ENCODE data around the gene ARGLU1.
"Not testable (repeated sequence)": the region's sequence is repeated elsewhere in the genome, so short reads cannot be mapped to it uniquely, and the experiment has no call there.

Gene ARGLU1, protein sequence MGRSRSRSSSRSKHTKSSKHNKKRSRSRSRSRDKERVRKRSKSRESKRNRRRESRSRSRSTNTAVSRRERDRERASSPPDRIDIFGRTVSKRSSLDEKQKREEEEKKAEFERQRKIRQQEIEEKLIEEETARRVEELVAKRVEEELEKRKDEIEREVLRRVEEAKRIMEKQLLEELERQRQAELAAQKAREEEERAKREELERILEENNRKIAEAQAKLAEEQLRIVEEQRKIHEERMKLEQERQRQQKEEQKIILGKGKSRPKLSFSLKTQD

DNA sequence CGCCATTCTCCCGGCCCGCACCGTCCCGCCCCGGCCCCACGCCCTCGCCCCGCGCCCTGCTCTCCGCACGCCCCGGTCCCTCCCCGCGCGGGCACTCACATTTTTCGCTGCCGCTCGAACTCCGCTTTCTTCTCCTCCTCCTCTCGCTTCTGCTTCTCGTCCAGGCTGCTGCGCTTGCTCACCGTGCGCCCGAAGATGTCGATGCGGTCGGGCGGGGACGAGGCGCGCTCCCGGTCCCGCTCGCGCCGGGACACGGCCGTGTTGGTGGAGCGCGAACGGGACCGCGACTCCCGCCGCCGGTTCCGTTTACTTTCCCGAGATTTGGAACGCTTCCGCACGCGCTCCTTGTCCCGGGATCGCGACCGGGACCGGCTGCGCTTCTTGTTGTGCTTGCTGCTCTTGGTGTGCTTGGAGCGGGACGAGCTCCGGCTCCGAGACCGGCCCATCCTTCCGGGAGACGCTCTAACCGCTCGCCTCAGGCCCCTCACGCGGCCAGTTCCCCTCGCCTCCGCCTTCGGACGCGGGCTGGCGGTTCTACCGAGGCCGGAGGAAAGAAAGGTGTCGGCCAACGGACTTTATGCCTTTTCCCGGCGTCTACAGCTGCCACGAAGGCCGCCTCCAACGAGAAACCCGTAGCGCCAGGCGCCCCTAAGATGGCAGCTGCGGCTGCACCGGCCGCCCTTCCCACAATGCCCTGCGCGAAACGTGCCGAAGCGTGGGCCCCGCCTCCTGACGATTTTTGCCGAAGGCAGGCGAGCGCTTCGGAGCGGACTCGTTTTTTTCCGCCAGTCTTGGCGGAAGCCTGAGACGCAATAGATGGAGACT lies at the start of gene ARGLU1:
Gene ARGLU1 (minus strand): TSS at position 664 of the 825 bp plus-strand sequence. CDS start 218 bp downstream, at position 446.
- DNase-seq, result peak; percentile 90

DNA sequence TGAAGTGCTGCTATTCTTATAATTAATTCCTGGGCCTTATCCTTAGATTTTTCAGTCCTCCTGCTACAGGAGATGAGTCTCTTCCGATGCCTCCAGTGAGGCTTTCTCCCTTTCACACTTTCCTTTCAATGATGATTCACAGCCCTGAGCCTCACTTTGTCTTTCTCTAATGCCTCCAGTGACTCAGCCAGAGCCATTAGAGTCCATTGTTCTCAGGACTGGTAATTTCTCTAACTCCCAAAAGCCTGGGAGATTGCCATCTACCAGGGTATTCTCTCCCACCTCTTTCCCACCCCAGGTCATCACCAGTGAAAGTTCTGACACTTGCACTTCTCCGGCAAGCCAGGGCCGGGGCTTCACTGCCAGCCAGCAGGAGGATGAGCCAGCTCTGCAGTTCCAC lies 49.6 kb upstream of the ARGLU1 start:
- DNase-seq, result peak; percentile 12

DNA sequence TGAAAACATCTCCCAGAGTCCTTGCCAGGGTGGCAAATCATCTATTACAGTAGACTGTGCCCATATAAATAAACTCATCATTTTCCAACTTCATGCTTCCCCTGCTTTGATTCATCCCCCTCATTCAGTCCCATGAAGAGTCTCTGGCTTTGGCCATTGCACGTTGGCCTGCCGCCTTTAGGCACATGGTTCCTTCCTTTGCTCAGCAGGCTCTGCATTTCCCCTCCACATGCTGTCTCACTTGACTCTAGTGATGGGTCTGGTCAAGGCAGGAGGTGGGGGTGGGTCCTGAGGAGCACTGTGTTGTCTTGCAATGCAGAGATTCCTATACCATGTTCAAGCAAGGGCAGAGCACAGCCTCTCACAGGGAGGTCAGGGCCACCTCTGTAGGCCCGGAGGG lies 48.8 kb upstream of the ARGLU1 start:
- DNase-seq, result no peak

DNA sequence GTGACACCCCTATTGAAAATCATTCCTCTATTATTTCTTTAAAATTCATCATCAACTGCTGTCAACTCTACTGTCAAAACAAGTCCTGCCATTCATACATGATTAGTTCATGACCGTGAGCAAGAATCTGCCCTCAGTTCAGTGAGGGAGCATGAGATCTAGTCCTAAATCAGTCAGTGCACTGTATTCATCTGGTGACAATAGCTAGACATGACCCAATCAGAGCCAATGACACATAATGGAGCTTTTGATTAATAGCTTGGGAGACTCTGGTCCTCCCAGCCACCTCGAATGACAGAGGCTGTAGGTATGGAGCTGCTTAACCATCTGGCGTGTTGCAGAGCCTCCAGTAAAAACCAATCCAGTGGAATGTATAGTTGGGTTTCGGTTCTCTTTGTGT lies 46.9 kb upstream of the ARGLU1 start:
- no peak for DNase-seq

DNA sequence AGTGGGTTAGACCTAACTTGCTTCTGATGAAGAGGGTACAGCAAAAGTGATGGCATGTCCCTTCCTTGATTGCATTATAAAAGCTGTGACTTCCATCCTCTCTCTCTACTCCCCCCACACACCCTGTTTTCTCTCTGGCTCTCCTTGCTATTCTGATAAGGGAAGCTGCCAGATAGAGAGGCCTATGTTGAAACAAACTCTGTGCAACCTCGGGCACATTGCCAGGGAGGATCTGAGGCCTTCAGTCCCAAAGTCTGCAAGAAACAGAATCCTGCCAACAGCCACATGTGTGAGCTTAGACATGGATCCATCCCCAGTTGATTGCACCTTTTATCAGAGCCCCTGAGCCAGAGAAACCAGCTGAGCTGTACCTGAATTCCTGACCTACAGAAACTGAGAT lies 44.8 kb upstream of the ARGLU1 start:
- DNase-seq, result no peak

DNA sequence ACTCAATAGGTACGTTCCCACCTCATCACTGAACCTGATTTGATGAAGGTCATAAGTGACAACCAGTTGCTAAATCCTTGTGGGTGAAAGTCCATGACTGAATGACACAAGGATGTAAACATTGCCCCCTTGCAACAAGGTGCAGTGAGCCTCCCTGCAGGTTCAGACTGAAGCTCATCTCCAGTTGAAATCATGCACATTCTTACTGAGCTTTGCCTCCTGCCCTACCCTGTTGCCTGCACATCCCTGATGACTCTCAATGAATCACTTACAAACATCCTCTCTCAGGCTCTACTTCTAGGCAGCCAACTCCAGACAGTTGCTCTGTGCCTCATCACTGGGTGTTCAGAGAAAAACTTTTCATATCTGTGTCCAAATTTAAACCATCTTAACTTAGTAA lies 42.5 kb upstream of the ARGLU1 start:
- peak; percentile 67 for DNase-seq

DNA sequence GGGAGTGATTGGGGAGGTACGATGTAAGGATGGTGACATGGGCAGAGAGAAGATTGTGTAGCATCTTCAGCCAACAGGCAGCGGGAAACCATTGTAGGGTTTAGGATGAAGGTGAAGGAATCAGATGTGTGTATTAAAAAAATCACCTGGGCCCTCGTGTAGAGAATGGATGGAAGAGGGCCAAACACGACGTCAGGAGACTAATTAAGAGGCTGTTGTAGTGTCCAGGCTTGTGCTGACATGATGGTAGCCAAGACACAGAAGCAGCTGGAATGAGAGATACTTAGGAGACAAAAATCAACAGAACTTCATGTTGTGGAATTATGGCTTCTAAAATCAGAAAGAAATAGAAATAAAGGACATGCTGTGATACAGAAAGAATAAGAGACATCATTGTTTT lies 41.2 kb upstream of the ARGLU1 start:
- no peak for DNase-seq

DNA sequence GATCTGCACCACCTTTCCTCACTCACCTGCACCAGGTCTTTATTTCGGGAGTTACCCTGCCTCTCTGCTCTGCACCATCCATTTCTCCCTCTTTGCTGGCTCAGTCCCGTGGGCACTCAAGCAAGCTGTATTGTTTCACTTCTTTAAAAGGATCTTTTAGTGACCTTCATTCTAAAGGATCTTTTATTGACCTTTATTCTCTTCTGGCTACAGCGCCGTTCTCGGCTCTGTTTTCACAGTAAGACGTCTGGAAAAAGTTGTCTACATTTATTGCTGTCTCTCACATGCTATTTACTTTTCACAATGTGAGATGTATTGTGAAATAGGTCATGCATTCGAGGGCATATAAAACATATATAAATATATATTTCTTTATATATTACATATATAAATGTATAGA lies 35.6 kb upstream of the ARGLU1 start:
- no peak for DNase-seq

DNA sequence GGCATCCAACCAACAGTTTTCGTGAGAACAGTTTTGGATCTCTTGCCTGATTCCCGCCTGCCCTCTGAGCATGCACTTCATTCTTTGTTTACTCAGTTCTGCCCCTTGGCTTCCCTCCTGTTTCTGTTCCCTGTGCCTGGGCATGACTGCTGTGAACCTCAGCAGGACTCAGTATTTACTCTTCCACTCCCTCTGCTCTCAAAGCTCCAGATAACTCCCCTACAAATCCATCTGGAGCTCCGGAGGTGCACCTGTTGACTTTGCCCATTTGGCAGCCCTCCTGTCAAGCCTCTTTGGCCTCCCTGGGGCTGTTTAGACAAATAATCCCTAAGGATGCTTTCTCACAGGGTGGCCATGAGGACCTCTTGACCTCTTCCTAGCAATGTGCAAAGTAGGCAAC lies 34.2 kb upstream of the ARGLU1 start:
- DNase-seq, result no peak

DNA sequence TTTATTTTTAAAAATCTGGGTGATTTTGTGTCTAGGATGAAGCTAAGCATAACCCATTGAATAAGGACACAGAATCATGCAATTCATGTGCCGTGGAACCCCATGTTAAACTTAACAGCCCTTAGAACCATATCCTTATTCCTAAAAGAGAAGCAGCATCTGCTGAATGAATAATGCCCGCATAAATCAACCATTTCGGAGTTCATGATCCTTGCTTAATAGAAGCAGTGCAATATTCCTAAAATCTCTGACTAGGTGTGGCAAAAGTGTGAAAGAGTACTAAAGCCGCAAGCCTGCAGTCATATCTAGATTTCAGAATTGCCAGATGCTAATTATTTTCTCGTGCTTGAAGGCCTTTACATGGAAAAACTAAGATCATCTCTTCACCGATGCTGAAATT lies 33.6 kb upstream of the ARGLU1 start:
- DNase-seq, result no peak

DNA sequence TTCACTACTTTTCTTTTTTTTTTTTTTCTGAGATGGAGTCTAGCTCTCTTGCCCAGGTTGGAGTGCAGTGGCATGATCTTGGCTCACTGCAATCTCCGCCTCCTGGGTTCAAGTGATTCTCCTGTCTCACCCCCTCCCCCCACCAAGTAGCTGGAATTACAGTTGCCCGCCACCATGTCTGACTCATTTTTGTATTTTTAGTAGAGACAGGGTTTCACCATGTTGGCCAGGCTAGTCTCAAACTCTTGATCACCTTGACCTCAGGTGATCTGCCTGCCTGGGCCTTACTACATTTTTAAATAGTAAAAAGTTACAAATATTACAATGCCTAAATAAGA lies 32.8 kb upstream of the ARGLU1 start:
- not testable (repeated sequence) for DNase-seq

DNA sequence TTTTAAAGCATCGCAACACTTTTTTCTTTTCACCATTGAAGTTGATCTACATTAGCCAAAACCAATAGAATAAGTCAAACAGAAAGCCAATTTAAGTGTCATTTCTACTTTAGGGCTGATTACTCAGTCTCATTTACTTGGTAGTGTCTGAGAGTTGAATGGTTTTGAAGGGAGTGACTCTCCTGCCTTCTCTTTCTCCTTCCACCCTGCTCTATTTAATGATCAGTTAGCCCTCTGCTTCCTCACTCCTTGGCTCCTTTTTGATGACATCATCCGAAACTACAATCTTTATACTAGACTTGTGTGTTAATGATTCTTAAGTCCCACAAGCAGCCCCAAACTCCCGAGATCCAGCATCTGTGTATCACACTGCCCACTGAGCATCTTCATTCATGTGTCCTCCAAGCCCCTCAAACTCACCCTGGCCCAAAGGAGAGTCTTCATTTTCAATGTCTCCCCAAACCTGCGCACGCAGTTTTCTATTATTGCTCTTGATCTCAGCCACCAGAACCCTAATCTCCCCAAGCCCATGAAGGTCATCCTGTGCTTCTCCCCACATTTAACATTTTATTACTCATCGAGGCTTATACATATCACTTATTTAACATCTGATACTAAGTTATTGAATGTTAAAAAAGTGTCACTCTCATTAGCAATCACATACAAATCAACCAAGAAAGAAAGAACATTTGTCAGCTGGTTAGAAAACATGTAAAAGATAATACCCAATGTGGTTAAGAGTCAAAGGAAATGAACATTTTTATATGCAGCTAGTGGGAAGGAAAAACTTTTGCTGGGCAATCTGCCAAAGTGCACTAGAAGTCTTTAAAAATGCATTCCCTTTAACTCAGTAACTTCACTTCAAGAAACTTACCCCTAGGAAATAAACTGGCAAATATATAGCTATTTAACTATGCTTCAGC lies 32.2 kb upstream of the ARGLU1 start:
- DNase-seq, result peak; percentile 24

DNA sequence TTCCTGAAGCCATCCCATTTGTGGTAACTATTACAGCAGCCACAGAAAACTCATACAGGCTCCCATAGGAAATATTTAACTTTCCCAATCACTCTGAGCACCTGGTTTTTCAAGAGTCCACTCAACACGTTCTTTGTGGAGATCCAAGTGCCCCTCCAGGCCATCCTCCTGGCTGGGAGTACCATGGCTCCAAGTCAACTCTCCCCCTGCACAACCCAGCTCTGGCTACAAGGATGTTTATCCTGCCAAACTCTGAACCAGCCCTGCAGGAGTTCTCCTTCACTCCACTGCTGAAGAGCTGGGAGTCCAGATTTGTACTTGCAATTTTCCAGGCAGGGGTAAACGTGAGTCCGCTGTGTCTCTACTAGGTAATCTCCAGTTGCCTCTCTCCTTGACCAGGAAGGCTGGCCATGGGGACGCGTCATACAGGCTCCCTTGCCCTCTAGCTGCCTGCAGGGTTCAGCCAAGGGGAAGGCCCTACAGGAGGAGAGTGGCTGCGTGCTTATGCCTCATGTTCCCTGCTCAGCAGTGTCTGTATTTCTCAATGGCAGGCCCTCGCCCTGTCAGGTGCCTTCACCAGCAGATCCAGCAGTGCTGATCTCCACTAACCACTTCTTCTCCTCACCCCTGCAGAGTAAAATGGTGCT lies 29.9 kb upstream of the ARGLU1 start:
- no peak for DNase-seq

DNA sequence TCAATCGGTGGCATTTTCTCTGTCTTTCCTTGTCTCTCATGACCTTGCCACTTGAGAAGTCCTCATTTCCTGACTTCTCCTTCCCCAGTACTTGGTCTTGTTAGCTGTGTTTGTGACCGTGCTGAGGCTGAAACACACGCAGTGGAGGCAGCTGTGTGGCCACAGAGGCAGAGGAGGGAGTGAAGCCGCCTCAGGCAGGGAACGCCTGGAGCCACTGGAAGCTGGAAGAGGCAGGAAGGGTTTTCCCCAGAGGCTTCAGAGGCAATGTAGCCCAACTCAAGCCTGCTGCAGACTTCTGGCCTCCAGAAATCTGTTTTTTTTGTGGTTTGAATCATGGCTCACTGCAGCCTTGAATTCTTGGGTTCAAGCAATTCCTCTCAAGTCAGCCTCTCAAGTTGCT lies 29.2 kb upstream of the ARGLU1 start:
- no peak for DNase-seq

DNA sequence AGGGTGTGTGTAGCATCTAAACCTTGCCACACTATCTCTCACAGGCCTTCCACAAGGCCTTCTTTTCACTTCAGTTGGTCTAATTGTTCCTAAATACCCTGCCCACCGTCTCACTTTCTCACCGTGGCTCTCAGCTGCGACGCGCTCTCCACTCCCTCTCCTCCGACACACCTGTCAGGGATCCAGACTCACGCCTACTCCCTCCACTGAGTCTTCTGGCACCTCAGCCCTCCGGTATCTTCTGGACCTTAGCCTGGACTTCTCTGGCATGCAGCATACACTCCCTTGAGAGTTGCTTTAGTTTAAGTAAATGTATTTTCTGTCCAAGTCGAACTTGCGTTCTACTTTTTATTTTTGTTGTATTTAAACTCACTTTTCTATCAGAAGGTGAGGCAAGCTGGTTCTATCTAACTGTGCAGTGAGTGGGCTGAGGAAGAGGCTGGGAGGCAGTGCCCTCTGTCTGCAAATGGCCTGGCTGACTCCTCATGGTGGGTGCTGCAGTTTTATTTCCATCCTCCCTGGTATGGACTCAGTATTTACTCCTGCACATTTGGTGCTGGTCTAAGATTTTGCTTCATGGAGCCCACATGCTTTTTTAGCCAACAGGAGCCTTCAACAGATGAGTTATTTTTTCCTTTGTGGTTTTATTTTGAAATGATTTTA lies 28.5 kb upstream of the ARGLU1 start:
- DNase-seq, result no peak

DNA sequence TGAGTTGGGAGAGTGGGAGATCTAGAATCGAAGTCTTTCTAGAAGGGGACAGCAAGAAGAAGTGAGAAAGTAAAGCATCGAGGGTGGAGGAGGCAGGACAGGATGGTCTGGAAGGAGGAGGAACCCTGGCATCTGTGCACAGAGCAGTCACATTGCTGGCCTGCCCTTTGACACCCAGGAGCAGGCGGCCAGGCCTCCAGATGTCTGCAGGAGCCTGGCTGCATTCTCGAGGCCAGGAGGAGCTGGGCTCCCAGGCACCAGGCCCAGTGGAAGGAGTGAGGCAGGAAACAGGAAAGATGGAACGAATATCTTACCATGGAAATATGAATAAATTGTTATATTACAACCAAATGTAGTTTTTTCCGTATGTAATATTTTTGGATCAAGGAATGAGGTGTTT lies 27.7 kb upstream of the ARGLU1 start:
- no peak for DNase-seq

DNA sequence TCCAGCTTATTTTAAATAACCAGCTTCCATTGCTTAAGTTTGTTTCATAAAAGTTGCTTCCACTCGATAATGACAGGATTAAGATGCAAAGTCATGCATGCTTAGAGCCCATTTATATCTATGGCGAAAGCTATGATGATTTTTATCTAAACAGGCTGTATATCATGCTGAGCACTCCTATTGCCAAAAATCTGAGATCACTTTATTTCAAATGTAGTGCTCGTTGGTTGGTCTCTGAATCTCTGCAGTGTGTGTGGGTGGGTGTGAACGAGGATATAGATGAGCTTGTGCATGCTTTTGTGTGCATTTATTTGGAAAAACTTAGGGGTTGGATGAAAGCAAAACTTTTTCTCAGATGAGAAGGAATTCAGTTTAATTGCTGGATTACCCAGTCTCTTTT lies 27.0 kb upstream of the ARGLU1 start:
- DNase-seq, result no peak

DNA sequence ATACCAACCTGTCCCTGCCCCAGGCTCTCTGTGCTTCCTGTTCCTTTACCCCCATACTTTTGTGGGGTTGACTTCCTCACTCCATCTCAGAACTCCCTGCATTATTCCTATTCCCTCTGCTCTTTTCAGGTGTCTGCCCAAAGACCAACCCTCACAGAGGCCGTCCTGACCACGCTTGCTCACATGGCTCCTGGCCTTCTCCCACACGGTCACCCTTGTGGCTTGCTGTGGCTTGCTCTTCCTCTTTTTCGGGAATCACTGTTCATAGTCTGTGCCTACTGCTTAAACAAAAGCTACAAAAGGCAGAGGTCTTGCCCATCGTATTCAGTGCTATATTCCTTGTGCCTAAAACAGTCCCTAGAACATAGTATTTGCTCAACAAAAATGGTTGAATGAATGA lies 25.2 kb upstream of the ARGLU1 start:
- no peak for DNase-seq

DNA sequence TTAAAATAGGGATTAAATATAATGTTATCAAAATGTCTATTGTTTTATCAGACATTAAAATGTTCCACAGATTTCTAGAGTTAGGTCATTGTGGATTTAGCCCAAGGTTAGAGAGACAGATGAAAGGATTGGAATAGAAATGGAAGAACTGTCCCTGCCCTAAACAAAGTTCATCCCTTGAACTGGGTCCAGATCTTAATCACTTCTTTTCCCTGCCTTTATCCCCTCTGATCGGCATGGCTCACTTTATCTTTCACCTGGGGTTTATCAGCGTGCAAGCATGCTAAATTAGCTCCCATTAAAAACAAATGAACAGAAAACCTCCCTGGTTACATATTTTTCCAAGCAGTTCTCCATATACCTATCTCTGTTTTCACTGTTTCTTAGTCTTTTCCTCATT lies 23.4 kb upstream of the ARGLU1 start:
- DNase-seq, result no peak

DNA sequence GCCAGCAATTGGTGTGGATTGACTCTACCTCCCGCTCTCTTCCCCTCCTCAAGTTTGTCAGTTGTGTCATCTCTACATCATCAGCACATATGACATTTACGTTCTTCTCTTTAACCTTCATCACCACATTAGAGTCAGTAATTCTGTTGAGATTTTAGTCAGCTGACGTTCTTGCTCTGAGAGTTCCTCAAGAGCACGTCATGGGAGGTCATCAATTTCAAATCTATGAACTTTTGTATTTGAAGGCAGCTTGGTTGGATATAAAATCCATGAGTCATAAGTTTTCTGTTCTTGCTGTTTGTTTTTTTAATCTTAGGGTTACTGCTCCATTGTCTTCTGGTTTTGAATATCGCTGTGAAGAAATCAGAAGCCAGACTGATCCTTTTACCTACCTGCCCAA lies 21.8 kb upstream of the ARGLU1 start:
- peak; percentile 36 for DNase-seq

DNA sequence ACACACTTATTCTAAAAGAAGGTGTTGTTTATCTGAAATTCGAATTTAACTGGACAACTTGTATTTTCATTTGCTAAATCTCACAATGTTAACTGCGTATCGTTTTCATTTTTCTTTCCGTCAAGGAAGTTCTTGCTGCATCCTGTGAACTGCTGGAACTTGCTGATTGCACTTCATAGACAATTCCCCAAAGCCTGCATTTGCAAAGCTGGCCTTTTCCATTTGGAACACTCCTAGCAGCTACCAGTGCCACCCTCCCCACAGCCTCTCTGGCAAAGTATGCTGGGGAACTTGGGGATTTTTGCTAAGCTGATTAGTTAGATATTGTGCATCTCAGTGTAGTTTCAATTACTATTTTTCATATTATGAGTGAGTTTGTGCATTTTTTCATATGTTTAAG lies 20.4 kb upstream of the ARGLU1 start:
- DNase-seq, result no peak

DNA sequence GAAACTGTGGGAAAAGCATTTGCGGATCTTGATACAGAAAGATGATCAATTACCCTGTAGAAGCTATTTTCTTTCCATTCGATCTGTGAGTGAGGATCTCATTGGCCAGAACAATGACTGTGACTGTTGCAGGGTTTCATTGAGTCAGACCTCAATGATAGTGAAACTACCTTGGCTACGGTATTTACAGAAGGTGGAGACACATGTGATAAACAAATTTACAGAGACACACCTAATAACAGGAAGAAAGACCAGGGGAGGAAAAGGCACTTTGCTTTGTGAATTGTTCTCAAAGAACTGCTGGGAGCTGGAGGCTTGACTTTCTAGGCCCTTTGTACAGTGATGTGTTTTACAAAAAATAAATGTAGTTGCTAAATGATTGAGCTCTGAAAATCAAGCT lies 19.9 kb upstream of the ARGLU1 start:
- no peak for DNase-seq
